HUES6 (cell line): ENCODE measurements around the gene FEZ2.

Source experiments
- H3K27ac ChIP-seq: 2 replicates; pipeline ENCODE4 v1.7.0; 2013; ENCODE audit warnings: low read depth, mild to moderate bottlenecking, low read length, inconsistent platforms
- H3K27me3 ChIP-seq: 2 replicates; pipeline ENCODE4 v1.6.1; 2013; ENCODE audit warnings: low read length; ENCODE audit not compliant: control insufficient read depth, insufficient read depth
- H3K36me3 ChIP-seq: 2 replicates; pipeline ENCODE4 v1.6.1; 2013; ENCODE audit warnings: low read length; ENCODE audit not compliant: control insufficient read depth, insufficient read depth
- H3K4me1 ChIP-seq: 2 replicates; pipeline ENCODE4 v1.6.1; 2013; ENCODE audit warnings: low read length; ENCODE audit not compliant: control insufficient read depth, insufficient read depth
- H3K4me3 ChIP-seq: 2 replicates; pipeline ENCODE4 v1.5.1; 2013; ENCODE audit warnings: low read depth, low read length
- H3K9ac ChIP-seq: one replicate; pipeline ENCODE4 v1.6.1; 2013; ENCODE audit warnings: mild to moderate bottlenecking, low read length
- H3K9me3 ChIP-seq: 2 replicates; pipeline ENCODE4 v1.6.1; 2013; ENCODE audit warnings: low read depth, low read length; ENCODE audit not compliant: control insufficient read depth, insufficient read depth

Gene FEZ2

DNA sequence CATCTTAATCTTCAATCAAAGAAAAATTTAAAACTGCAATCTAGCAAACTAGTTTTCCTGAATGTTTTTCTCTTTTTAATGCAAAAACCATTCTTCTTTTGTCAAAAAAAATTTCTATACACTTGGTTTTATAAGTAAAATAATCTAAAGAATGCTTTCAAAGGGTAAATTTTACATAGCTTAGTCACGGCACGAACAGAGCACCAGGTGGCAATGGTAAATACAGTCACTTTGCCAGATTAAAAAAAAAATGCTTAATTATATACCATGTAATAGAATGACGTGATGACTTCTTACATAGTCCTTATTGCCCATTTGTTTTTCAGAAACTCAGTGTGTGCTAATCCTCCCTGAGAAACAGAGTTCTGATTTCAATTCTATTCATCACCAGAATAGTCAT lies 10.4 kb downstream of the FEZ2 start:
- no peaks in the 10 kb centered on the region for H3K4me1 ChIP-seq
- no peak overlapping the region for H3K9ac ChIP-seq
- H3K36me3 ChIP-seq, result peaks cover 57% of the 10 kb centered on the region
- H3K27ac ChIP-seq, result no peak overlapping the region
- no peaks in the 10 kb centered on the region for H3K9me3 ChIP-seq
- no peak overlapping the region for H3K4me3 ChIP-seq
- no peaks in the 10 kb centered on the region for H3K27me3 ChIP-seq

DNA sequence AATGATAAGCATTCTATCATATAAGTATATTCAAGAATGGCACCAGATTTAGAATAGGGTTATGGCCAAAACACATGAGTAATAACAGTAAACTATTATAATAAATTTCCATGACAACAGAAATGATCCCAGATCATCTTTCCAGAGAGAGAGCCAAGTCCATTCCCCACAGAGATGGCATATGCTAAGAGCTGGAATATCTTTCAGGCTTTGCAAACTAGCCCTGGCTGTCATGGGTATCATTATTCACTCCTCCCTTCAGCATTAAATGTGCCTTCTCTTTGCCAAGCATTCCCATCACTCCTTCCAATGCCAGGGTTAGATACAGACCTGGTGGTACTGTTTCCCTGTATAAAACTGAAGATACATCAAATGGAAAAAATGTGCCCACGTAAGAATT lies 10.9 kb downstream of the FEZ2 start:
- Histone ChIP-seq H3K4me1 (no peaks in the 10 kb centered on the region), H3K36me3 (peaks cover 62% of the 10 kb centered on the region), H3K9me3 (no peaks in the 10 kb centered on the region), H3K27ac (no peak overlapping the region), H3K9ac (no peak overlapping the region), H3K4me3 (no peak overlapping the region), H3K27me3 (no peaks in the 10 kb centered on the region)

DNA sequence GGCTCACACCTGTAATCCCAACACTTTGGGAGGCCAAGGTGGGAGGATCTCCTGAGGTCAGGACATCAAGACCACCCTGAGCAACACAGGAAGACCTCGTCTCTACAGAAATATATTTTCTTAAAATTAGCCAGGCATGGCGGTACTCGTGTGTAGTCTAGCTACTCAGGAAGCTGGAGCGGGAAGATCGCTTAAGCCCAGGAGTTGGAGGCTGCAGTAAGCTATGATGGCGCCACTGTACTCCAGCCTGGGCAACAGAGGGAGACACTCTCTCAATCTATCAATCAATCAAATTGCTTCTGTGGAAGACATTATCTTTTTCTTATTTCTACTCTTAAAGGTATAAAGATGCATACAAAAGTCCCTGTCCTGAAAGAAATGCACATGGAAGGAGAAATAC lies 11.3 kb downstream of the FEZ2 start:
- Histone ChIP-seq H3K4me3 (no peak overlapping the region), H3K4me1 (no peaks in the 10 kb centered on the region), H3K27ac (no peak overlapping the region), H3K9me3 (no peaks in the 10 kb centered on the region), H3K27me3 (no peaks in the 10 kb centered on the region), H3K9ac (no peak overlapping the region), H3K36me3 (peaks cover 63% of the 10 kb centered on the region)

DNA sequence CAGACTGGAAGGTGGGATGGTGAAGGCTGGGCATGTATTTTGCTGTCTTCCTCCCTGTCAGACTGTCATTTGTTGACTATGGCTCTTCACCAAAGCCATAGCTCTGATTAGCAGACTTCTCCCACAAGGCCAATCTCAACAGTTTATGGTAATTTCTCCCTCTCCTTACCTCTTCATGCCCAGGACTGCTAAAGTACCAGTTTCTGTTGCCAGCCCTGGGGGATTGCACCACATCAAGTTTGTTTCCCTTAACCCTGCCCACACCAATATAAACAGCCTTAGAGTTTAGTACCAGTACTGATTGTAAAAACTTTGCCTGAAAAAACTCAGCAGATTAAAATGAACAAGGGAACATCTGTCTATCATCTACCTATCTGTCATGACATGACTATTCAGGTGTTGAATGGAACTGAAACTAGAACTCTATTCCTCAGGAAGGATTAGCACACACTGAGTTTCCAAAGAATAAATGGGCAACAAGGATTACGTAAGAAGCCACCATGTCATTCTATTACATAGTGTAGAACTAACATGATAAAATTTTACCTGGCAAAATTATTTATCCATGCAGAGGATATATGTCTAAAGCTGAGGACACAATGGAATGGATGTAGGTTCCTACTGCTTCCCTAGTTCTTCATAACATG lies 13.7 kb downstream of the FEZ2 start:
- H3K9me3 ChIP-seq, result no peaks in the 10 kb centered on the region
- peaks cover 69% of the 10 kb centered on the region for H3K36me3 ChIP-seq

DNA sequence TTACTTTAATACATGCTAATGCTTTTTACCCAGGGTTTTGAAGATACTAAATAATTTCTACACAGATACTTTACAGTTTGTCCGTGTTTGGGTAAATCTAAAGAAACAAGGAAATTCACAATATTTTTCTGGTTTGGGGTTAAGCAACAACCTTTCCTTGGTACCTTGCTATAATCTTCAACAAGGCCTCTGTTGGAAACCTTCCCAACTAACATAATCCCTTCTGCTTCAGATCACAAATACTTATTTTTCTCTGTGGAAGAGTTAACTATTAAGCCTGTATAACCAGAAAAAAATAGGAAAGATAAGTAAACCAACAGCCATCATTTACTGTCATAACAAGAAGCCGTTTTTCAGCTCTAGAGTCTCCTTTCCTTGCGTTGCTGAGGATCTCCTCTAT lies 15.0 kb downstream of the FEZ2 start:
- peaks cover 76% of the 10 kb centered on the region for H3K36me3 ChIP-seq
- H3K9me3 ChIP-seq, result no peaks in the 10 kb centered on the region
- no peak overlapping the region for H3K4me3 ChIP-seq
- no peak overlapping the region for H3K9ac ChIP-seq
- no peaks in the 10 kb centered on the region for H3K27me3 ChIP-seq
- no peak overlapping the region for H3K27ac ChIP-seq
- H3K4me1 ChIP-seq, result no peaks in the 10 kb centered on the region

More for the DNA sequence above, 13.7 kb downstream of the FEZ2 start:
- Histone ChIP-seq H3K9ac (no peak overlapping the region), H3K27me3 (no peaks in the 10 kb centered on the region), H3K27ac (no peak overlapping the region), H3K4me1 (no peaks in the 10 kb centered on the region), H3K4me3 (no peak overlapping the region)

DNA sequence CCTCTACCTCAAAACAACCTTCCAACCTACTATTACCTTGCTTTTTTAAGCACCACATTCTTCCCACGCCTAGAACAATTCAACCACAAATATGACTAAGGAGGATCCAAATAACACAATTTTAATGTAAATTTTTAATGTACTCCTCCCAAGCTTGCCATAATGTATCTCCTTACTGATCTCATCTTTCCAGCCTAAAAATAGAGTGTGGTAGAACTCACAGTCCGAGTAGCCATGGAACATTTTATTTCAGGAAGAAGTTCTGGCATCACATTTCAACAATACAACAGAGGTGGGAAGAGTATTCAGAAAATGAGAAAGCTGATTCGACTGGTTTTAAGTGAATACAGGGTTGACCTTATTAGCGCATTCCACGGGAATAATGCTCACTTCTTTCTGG lies 15.4 kb downstream of the FEZ2 start:
- no peak overlapping the region for H3K4me3 ChIP-seq
- H3K9ac ChIP-seq, result no peak overlapping the region
- no peaks in the 10 kb centered on the region for H3K4me1 ChIP-seq
- peaks cover 80% of the 10 kb centered on the region for H3K36me3 ChIP-seq
- no peak overlapping the region for H3K27ac ChIP-seq
- no peaks in the 10 kb centered on the region for H3K27me3 ChIP-seq
- no peaks in the 10 kb centered on the region for H3K9me3 ChIP-seq

DNA sequence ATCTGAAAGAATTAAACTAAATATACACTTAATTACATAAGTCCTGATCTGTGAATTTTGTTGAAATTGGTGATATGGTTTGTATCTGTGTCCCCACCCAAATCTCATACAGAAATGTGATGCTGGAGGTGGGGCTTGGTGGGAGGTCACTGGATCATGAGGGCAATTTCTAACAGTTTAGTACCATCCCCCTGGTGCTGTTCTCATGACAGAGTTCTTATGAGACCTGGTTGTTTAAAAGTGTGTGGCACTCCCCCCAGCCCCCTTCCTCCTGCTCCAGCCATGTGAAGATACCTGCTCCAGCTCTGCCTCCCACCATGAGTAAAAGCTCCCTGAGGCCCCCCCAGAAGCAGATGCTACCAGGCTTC lies 18.7 kb downstream of the FEZ2 start:
- Histone ChIP-seq H3K9ac (no peak overlapping the region), H3K9me3 (no peaks in the 10 kb centered on the region), H3K4me3 (no peak overlapping the region), H3K36me3 (peaks cover 80% of the 10 kb centered on the region), H3K27me3 (no peaks in the 10 kb centered on the region), H3K4me1 (no peaks in the 10 kb centered on the region), H3K27ac (no peak overlapping the region)

DNA sequence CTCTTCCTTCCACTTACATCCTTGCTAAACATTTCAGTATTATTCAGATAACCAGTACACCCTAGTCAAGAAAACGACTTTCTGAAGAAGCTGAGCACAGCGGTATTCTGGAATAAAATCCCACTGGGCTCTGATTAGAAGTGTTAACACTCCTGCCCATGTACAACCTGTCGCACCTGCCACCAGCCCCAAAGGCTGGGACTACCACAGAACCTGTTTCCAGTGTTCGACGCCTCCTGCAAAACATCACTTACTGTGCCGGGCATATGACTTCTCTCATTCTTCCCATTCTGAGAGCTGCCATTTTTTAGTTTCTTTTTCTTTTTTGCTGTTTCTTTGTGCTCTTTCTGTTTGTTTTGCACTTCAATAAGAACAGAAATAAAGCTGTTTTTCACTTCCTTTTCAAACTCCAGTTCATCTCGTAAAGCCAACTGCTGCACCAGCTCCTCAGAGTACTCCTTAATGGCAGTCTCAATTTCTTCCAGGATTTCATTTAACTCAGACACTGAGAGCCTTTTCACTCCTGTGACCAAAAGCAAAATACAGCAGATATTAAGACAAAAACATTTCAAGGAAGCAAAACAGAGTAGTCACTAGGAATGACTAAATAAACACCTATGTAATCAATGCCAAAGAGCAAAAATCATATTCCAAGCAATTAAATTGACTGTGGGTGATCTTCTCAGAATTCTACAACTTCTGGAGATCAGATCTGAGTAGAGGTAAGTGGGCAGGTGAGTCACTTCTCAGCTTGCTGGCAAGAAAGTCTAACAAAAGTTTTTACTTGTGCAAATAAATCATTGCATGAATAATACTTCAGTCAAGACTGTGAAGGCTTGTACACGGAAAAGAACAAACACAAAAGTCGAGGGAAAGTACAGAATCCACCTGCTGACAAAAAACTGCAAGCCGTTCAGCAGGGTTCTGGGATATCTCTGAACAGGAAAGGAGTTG lies 19.3 kb downstream of the FEZ2 start:
- Histone ChIP-seq H3K9ac (no peak overlapping the region), H3K4me1 (no peaks in the 10 kb centered on the region), H3K4me3 (no peak overlapping the region), H3K9me3 (no peaks in the 10 kb centered on the region), H3K36me3 (peaks cover 74% of the 10 kb centered on the region), H3K27ac (no peak overlapping the region), H3K27me3 (no peaks in the 10 kb centered on the region)

DNA sequence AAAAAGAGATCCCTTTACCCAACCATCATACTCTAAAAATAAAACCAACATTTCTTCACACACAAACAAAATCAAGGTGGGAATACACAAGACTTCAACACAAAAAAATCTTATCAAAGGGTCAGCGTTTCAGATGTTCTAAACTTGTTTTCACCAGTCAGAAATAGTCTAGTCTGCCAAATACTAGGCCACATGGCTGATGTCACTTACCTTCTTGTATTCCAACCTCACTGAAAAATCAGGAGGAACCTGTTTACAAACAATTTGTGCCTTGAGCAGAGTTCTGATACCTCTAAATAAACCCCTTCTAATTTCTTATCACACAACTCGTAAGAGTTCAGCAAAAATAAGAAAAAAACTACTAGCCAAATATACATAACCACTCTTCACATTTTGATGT lies 20.1 kb downstream of the FEZ2 start:
- Histone ChIP-seq H3K36me3 (peaks cover 72% of the 10 kb centered on the region), H3K4me3 (no peak overlapping the region), H3K27me3 (no peaks in the 10 kb centered on the region), H3K9me3 (no peaks in the 10 kb centered on the region), H3K9ac (no peak overlapping the region), H3K27ac (no peak overlapping the region), H3K4me1 (no peaks in the 10 kb centered on the region)

DNA sequence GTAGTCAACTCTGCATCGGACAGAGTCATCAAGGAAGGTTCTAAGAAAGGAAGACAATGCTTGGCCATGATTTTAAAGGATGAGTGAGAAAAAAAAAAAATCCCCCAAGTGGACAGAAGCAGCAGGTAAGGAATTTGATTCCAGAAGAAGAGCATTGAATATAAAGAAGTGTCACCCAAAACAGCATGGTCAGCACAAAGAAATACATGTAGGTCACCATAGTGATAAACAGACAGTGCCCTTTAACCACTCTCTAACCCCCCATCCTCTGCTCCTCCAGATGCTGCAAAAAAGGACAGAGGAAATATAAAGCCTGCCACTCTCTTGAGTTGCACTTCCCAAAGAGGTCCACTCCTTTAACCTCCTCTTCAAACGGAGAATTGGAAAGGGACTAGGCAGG lies 23.4 kb downstream of the FEZ2 start:
- Histone ChIP-seq H3K36me3 (peaks cover 52% of the 10 kb centered on the region), H3K4me1 (peaks cover 3% of the 10 kb centered on the region), H3K27ac (no peak overlapping the region), H3K9ac (no peak overlapping the region), H3K27me3 (no peaks in the 10 kb centered on the region), H3K4me3 (no peak overlapping the region), H3K9me3 (no peaks in the 10 kb centered on the region)

DNA sequence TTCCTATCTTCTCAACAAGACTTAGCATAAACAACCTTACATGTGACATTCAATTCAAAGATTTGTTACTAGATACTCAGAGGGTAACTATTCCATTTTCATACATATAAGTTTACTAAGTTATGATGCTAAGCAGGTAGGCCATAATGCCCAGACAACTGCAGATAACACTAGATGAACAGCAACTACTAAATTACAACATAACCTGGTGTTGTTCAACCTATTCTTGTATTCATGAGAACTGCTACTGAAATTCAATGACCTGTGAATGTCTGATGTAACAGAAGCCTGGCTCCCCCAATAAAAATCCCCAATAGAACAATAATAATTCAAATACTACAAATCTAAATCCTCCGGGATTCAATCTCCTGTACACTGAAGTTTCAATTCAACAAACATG lies 24.8 kb downstream of the FEZ2 start:
- H3K27me3 ChIP-seq, result no peaks in the 10 kb centered on the region
- H3K4me1 ChIP-seq, result peaks cover 14% of the 10 kb centered on the region
- peaks cover 38% of the 10 kb centered on the region for H3K36me3 ChIP-seq
- no peaks in the 10 kb centered on the region for H3K9me3 ChIP-seq
- H3K4me3 ChIP-seq, result no peak overlapping the region
- H3K27ac ChIP-seq, result no peak overlapping the region
- H3K9ac ChIP-seq, result no peak overlapping the region
